Fibroblast of peridontal ligament (primary cell): Measurements from ENCODE around the gene SIRT4.

Experiments used
- DNase-seq: peaks from one replicate; pipeline ENCODE4 v3.0.0-alpha.2; 2010; ENCODE audit errors: extremely low read depth

The SIRT4 gene

GRCh38 chr12:120278137-120279069 is 23.7 kb upstream of the SIRT4 start:
- no peak for DNase-seq

GRCh38 chr12:120283318-120283717 is 18.8 kb upstream of the SIRT4 start:
- no peak for DNase-seq

GRCh38 chr12:120284381-120284780 is 17.7 kb upstream of the SIRT4 start:
- no peak for DNase-seq

GRCh38 chr12:120286768-120287490 is 15.2 kb upstream of the SIRT4 start:
- no peak for DNase-seq

- DNase-seq = no peak
Observed at GRCh38 chr12:120287491-120287890, 14.6 kb upstream of the SIRT4 start.

GRCh38 chr12:120290609-120291305 is 11.4 kb upstream of the SIRT4 start:
- no peak for DNase-seq

- DNase-seq = no peak
Observed at GRCh38 chr12:120292411-120292660, 9.8 kb upstream of the SIRT4 start.

- peak; percentile 96 for DNase-seq
Observed at GRCh38 chr12:120292661-120293531, 9.2 kb upstream of the SIRT4 start, which contains the start of gene RNU4-1. RNU4-1 (minus strand) TSS chr12:120293237.

- DNase-seq = no peak
Observed at GRCh38 chr12:120314220-120314619, 12.1 kb downstream of the SIRT4 start.

GRCh38 chr12:120316798-120317223 is 14.7 kb downstream of the SIRT4 start:
- no peak for DNase-seq

GRCh38 chr12:120317224-120318105 is 15.3 kb downstream of the SIRT4 start:
- peak; percentile 98 for DNase-seq

- DNase-seq = no peak
Observed at GRCh38 chr12:120321382-120322202, 19.5 kb downstream of the SIRT4 start.

- no peak for DNase-seq
Observed at GRCh38 chr12:120323772-120324171, 21.7 kb downstream of the SIRT4 start.

GRCh38 chr12:120324841-120325417 is 22.8 kb downstream of the SIRT4 start:
- DNase-seq = no peak

- no peak for DNase-seq
Observed at GRCh38 chr12:120327593-120327992, 25.5 kb downstream of the SIRT4 start, which contains the start of gene PLA2G1B. PLA2G1B (minus strand) TSS chr12:120327779; CDS start chr12:120327753, 26 bp downstream.

GRCh38 chr12:120328228-120328627 is 26.1 kb downstream of the SIRT4 start:
- DNase-seq = no peak

- DNase-seq = no peak
Observed at GRCh38 chr12:120331390-120331789, 29.3 kb downstream of the SIRT4 start.

- DNase-seq = no peak
Observed at GRCh38 chr12:120332041-120332440, 29.9 kb downstream of the SIRT4 start.

- no peak for DNase-seq
Observed at GRCh38 chr12:120332523-120332922, 30.4 kb downstream of the SIRT4 start.
